Raji (cell line): ENCODE data around the gene MOB3B.

Source experiments
- POLR2A ChIP-seq: IDR thresholded peaks from 2 replicates; pipeline ENCODE4 v1.6.1; 2011; ENCODE audit warnings: low read depth, low read length, control low read depth; ENCODE audit not compliant: insufficient read depth

The MOB3B gene

DNA sequence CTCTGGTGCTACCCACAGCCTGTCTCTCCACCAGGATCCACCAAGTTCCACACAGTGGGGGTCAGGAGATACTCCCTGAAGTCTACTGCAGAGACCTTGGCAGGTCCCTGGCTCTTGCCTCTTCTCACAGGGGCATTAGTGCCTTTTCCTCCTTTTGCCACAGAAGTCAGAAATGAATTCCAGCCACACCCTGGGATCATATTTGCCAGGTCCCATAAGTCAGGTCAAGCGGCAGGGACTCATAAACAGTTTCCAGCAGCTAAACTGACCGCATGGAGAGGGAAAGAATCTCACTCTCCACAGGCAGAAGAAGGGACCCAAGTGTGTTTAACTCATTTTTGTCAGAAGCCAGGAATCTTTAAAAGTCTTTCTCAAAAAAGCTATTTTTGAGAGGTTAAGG lies 18.8 kb downstream of the MOB3B start:
- TF ChIP-seq POLR2A: no peak

DNA sequence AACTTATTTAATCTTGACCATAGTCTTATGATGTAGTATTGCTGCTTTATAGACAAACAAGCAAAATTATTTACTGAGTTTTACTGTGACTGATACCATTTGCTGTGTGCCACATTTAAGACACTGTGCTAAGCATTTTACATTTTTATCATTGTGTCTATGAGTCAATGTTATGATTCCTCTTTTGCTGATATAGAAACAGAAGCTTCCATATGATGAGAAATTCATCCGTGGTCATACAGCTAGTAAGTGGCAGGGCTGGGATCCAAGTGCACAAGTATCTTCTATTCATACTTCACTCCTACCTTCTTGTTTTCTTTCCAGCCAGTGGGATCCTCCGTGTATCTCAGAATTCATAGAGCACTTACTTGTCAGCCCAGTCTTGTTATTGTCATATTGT lies 22.6 kb downstream of the MOB3B start:
- TF ChIP-seq POLR2A: no peak

DNA sequence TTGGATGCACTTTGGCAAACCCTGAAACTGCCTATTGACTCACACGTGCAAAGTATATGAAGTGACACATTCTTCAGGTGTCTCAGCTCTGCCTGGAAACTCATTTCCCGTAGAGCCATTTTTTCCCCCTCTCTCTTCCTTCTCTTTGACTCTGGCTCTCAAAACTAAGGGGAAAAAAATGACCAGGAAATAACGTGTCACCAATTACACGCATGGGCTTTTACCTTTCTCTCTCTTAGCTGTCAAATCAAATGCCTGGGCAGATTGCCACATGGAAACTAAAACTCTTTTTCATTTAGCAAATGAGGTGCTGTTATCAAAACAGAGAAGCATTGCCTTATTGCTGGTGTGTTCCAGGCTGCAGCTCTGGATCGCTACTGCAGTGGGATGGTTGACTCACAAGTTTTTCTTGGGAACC lies 23.9 kb downstream of the MOB3B start:
- no peak for TF ChIP-seq POLR2A

DNA sequence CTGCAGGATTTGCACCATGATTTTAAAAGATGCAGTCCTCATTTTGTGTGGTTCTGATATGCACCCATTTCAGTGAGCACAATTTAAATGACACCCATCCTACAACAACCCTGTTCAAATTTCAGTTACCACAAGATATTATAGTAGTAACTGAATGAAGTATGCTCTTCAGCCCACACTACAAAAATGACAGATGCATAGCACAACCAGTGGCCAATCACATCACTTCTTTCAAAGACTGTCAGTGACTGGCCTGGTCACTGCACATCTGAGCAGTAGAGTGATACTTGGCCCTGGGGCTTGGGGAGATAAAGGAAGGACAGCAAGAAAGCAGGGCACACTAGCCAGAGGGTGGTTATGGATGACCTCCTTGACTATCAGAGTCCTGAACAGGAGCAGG lies 25.4 kb downstream of the MOB3B start:
- no peak for TF ChIP-seq POLR2A

DNA sequence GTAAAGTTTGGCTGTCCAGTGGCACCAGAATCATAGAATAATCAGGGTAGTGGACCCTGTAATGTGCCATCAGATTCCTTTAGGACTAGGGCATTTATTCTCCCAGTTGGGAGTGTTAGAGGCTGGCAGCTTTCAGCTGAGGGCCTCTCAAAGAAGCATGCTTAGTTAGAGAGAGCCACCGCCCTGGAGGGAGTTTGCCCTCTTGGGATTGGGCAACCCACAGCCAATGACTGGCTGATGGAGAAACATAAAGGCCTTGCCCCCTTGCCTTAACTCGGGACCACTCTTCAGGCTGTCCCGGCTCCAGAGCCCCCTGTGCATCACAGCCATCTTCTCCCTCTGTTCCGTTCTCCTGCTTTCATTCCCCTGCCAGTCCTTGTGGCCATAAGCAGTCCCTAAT lies 26.0 kb downstream of the MOB3B start:
- TF ChIP-seq POLR2A: no peak

DNA sequence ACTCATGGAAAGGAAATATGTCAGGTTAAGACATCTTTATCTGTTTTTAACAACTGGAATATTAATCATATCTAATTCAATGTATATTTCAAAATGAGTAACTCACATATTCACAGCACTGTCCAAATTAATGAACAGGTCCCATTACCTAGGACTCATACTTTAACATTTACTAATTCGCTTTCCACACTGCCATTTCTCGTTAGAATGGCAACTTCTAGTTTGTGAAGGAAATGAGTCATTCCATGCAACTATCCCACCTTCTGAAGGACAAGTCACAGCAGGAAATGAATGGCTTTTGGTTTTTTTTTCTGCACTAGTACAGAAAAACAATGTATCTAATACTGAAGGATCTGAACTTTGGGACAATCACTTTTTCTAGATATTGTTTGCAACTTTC lies 30.2 kb downstream of the MOB3B start:
- no peak for TF ChIP-seq POLR2A

DNA sequence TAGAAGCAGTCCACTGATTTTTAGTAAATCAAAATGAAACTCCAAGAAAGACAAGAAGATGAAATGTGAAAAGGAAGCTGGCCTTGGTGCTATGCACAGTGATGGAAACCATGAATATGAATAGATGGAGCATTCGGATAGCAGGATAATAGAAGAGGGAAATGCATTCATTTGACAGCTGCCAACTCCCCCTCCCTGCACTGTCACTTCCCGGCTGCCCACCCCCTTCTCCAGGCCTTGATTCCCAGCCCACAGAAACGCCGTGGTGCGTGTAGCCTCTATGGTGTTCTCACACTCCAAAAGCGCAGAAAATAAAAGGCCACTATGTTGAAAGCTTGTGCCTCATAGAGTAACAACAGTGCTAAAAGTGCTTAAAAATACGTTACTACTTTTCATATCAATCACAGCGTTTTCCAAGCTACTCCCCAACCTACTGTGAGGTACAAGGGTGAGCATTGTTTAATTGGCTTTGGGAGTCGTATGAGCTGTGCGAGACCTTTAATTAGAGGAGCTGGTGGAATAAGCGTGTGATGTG lies 31.7 kb downstream of the MOB3B start:
- TF ChIP-seq POLR2A: no peak

DNA sequence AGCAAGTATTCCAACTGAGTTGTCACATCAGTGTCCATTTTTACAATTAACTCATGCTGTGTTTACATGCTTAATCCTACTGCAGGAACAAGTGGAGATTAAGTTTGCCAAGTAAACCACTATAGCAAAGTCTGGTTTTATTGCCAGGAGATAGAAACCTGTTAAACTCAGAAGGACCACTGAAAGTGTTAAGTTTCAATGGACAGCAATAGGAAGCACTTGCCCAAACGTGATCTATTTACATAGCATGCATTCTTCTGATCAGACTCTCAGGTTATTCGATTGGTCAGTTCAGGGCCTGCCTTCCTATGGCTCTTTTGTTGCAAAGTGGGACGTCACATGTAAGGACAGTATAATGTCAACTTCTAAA lies 33.5 kb downstream of the MOB3B start:
- TF ChIP-seq POLR2A: no peak

DNA sequence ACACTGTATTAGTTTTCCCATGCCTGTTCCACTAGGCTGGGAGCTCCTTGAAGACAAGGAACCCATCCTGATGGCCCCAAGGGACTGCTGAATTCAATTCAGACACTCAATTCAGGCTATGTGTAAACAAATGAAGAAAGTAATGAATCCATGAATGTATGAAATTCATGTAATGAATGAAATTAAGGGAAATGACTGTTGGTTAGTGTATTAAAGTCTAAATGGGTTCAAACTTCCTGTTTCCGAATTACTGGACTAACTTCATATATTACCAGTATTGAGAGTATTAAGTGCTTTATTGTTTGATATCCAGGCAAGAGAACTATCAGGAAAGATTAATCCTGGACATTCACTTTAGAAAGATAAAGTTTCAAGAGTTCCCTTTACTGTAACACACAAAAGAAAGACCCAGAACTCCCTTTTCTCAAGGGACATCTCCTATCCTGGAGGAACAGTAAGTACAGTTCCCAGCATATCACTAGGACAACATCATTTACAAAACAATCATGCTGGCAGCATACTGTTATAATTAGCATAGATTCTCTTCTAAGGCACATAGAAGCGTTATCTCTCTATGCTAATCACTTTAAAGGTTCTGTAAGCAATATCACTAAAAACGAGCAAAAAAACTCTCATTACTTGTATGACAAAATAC lies 34.0 kb downstream of the MOB3B start:
- TF ChIP-seq POLR2A: no peak

DNA sequence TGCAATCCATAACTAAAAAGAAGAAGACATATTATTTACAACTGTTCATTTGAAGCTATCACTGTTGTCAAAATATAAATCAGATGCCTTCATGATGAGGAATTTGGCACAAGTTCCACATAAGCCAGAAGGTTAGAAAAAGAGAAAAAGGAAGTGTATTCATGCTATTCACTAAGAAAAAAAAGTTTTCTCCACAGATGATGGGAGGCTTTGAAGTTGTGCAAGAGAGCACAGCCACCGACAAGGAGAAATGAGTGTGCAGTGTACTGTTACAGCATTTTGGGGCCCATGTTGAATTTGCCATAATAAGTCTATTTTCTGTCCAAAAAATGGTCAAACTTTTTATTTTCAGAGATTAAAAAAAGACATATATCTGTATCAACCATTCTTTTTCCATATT lies 38.5 kb downstream of the MOB3B start:
- TF ChIP-seq POLR2A: no peak

DNA sequence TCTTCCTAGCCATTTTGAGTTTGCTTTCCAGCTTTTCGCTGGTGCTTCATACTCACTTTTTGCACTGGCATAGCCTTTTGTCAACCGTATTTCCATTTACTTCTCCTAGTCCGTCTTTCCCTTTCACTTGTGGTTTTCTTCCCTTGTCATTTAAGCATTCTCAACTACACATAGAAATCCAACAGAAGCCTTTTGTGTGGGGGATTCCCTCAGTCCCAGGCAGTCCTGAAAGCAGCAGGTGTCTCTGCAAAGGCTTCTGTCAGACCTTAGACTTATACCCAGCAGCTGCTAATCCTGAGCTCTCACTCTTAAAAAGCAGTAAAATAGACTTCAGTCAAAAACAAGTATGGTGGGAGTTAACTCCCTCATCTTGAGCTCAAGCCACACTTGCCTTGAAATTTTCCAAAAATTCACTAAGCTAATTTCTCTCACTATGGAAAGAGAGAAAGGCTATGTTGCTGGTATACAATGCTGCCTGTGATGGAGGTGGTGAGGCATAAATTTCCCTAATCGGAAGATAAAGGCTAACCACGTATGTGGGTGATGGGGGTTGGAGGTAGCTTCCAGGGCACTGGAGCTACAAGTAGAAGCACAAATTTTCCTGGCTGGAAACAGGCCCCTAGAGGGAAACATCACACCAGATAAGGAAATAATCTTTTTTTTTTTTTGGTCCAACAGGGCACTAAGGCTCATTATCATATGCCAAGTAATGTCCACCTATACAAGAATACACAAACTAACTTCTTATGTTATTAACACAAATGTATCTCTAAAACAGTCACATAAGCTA lies 40.3 kb downstream of the MOB3B start:
- TF ChIP-seq POLR2A: no peak

DNA sequence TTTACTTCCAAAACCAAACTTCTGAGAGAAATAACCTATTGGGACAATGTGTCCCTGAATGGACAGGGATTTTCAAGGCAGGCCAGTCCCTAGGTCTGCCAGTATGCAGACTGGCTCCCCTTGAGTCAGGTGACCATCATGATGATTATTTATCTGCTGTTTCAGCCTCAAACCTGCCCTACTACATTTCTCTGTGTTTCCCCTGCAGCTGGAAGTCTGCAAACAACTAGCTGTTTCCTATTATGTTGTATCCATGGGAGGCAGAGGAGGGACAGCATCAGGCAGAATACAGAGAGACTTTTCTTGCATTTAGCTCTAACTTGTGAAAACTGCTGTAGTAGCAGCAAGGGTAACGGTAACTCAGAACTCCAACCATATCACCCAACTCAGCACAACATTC lies 41.7 kb downstream of the MOB3B start:
- no peak for TF ChIP-seq POLR2A

DNA sequence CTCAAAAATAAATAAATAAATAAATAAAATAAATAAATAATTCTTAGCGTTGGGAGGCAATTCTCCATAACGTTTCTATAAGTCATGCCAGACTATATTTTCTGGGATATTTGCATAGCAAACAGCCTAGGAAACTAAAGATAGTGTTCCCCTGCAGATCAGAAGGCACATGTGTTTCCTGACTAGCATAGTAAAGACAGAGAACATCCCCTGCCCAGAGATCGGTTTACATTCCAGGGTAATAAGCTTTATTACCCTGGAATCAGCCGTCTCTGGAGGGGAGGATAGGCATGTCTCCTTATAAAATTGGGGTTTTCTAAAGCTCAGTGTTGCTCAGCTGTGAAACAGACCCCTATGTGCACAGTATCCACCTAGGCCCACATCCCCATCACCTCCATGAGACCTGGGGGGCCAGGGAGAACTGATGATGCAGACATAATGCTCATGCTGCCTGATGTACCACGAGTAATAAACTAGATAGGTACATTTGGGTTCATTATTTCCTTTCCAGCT lies 42.4 kb downstream of the MOB3B start:
- no peak for TF ChIP-seq POLR2A

DNA sequence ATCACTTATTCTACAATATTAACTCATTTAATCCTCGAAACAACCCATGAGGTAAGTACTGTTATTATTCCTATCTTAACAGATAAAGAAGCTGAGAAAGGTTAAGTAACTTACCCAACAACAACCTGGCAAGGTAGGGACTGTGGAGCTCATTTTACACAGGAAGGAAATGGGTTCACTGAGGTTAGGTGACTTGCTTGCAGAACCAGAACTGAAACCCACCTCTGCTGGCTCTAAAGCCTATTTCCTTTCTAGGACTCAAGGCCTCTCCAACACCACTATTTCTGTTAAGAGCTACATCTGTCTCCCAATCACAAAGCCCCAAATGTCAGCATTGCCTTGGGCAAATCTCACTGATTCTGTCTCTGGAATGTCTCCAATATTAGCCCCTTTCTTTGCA lies 44.5 kb downstream of the MOB3B start:
- TF ChIP-seq POLR2A: no peak

DNA sequence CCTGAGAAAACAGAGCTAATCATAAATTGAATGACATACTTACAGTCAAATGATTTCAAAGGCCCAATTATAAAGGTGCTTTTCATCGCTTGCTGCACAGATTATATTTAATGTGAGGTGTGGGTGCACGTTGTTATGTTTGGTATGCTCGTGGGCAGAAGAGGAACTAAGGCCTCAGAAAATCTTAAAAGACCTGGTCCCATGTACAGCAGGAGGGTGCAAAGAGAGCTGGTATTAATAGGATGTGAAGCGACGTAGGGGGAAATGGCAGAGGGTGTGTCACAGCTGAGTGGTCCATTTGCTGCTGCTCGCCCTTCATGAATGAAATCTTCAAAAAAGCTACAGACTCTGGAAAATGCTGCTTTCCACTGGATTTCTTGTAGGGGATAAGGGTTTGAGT lies 46.0 kb downstream of the MOB3B start:
- no peak for TF ChIP-seq POLR2A

DNA sequence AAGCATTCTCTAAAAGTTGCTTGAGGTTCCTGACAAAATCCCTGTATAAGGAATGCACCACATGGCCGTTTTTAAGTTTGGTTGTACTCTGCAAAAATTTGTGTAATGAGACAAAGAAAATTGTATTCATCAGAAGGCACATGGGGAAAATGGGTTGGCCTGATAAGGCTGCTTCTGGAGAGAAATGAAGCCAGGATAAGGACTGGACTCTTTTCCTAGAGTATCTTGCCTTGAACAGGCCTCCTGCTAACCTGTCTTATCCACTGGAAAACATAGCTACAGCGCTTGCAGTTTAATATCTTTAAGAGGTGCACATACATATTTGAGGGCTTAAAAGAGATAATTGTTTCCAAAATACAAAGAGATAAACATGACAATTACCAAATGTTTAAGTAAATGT lies 46.9 kb downstream of the MOB3B start:
- no peak for TF ChIP-seq POLR2A
